Activated CD8-positive, alpha-beta memory T cell treated with anti-CD3 and anti-CD28 coated beads, Interleukin-2, amount 50 U/mL, for 1 hour (primary cell): ENCODE measurements around the gene CNIH4.
"Not testable (repeated sequence)": the region's sequence is repeated elsewhere in the genome, so short reads cannot be mapped to it uniquely, and the experiment has no call there.

Source experiments
- DNase-seq: peaks from one replicate; pipeline ENCODE4 v3.0.0-alpha.2; 2020; ENCODE audit errors: extremely low read depth

CNIH4 gene

GRCh38 chr1:224402472-224403036, 45.9 kb downstream of the CNIH4 start:
- no peak for DNase-seq

DNA sequence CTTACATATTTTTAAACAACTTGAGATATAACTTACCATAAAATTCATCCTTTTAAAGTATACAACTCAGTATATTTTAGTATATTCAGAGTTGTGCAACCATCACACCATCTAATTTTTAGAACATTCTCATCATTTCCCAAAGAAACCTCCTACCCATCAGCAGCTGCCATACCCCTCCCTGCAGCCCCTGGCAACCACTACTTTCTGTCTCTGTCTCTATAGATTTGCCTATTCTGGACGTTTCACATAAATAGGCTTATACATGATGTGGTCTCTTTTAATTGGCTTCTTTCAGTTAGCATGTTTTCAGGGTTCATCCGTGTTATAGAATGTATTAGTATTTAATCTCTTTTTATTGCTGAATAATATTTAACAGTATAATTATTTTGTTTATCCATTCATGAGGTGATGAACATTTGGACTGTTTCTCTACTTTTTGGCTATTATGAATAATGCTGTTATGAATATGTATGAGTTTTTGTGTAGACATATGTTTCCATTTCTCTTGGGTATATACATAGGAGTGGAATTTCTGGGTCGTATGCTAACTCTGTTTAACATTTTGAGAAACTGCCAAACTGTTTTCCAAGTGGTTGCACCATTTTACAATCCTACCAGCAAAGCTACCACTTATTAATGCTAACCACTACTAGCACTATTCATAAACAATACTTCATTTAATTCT, 48.4 kb downstream of the CNIH4 start:
- DNase-seq: no peak

- DNase-seq: no peak
Measured at GRCh38 chr1:224405604-224405970, 48.9 kb downstream of the CNIH4 start.

DNA sequence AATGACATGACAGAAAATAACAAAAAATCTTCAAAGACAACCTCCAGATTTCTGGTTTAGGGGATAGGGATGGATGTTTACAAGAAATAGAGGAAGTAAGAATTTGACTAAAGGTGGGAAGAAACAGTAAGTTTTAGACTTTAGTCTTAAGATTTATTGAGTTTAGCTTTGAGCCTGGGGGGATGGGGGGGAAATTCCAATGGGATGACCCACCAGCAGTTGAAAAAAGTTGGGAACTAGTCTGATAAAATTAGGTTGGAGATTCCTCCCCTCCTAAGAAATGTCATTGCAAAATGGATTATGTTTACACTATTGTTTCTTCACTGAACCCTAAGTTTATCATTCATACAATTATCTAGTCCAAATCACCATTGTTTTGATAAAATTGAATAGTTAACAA, 49.5 kb downstream of the CNIH4 start:
- DNase-seq: no peak

DNA sequence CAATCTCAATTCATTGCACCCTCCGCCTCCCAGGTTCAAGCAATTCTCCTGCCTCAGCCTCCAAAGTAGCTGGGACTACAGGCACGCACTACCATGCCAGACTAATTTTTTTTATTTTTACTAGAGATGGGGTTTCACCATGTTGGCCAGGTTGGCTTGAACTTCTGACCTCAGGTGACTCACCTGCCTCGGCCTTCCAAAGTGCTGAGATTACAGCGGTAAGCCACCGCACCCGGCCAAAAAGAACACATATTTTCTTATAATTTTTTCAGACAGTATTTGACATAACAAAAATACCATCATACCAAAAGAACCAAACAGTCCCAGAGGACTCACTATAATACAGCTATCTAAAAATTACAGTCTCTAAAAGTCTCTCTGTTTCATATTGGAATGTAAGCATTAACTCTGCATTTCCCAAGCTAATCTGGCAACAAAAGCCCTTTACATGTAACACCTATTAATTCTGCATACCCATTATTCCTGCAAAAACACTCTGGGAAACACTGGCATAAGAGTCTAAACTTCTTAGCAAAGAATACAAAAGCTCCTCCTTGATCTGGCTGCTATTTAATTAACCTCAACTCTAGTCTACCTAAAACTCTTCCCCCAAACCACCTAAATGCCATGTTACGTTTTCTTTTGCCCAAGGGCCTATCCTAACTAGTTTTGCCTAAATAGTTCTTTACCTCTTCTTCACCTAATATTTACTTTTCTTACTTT, 51.1 kb downstream of the CNIH4 start:
- no peak for DNase-seq

GRCh38 chr1:224408294-224408590, 51.6 kb downstream of the CNIH4 start:
- DNase-seq: no peak

- DNase-seq: no peak
Measured at GRCh38 chr1:224411766-224412165, 55.1 kb downstream of the CNIH4 start.

- no peak for DNase-seq
Measured at GRCh38 chr1:224420106-224420505, 63.4 kb downstream of the CNIH4 start.

DNA sequence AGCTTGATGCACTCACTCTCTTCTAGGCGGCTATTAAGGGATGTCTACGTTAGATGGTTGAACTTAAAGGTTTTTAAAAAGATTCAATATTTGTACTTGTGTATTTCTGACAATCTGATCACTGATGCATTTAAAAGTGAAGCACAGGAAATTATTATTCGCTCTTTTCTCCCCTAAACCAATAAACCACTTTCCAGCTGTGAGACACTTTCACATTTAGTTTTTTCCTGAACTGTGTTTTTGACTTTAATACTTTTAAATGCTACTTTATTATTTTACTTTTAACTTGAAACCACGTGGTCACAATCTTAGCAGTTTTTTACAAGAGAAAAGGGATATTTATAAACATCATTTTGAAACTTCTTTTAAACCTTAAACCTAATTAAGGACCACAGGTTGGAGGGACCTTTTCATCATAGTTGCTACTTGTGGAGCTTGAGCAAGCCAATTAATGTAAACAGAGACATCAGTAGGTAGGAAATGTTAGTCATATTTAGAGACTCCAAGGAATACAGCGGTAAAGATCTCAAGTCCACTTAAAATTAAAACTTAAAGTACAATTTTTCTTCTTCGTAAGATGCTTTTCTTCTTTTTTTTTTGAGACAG, 68.7 kb downstream of the CNIH4 start:
- DNase-seq: no peak

- not testable (repeated sequence) for DNase-seq
Measured at GRCh38 chr1:224426869-224427268, 70.2 kb downstream of the CNIH4 start.

DNA sequence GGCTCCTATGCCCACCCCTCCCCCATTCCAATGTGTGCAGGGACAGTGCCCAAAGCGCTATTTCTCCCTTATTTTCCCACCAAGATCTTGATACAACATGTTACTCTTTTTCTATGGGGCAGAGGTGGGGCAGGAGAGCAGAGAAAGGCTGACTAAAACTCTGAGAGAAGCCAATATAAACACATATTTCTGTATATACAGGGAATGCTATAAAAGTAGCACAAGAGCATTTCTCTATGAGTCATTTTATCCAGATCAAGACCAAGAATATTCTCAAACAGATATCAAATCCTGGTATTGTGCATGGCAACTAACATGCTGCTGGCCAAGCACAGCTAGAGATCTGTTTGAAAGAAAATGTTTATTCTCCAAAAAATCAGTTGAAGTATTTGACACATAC, 70.7 kb downstream of the CNIH4 start:
- DNase-seq: no peak

GRCh38 chr1:224428713-224429112, 72.0 kb downstream of the CNIH4 start:
- DNase-seq: not testable (repeated sequence)
